HepG2 (cell line): ENCODE results near the gene TLDC2. TPM values are rescaled to one million over a fixed set of nuclear protein-coding genes. Genes with fewer than 3 reads are reported as not detected.

Experiments used
- ASH2L ChIP-seq: fragments of 300-600, 200-600 bp; sonication (generic); IDR thresholded peaks from 2 replicates; pipeline ENCODE4 v1.7.0; 2017; ENCODE audit warnings: low read depth, mild to moderate bottlenecking, moderate library complexity, mixed read lengths, low read length; ENCODE audit not compliant: insufficient read length
- SAFB2 ChIP-seq: sonication (generic); formaldehyde crosslinking; IDR thresholded peaks from 2 replicates; pipeline ENCODE4 v1.5.1; 2020; ENCODE audit warnings: missing genetic modification reagents, low read depth, mild to moderate bottlenecking, borderline replicate concordance
- SALL2 ChIP-seq: sonication (generic); formaldehyde crosslinking; IDR thresholded peaks from 2 replicates; pipeline ENCODE4 v1.8.1; 2023; ENCODE audit warnings: mild to moderate bottlenecking, missing genetic modification reagents, inconsistent platforms
- SSRP1 ChIP-seq: IDR thresholded peaks from 2 replicates; pipeline ENCODE4 v1.6.1; 2016; ENCODE audit warnings: control low read depth
- ZFP36L1 ChIP-seq: sonication (generic); formaldehyde crosslinking; IDR thresholded peaks from 2 replicates; pipeline ENCODE4 v1.8.0; 2022; ENCODE audit warnings: mild to moderate bottlenecking, missing genetic modification reagents, moderate library complexity
- ZFP90 ChIP-seq: sonication (generic); formaldehyde crosslinking; IDR thresholded peaks from 2 replicates; pipeline ENCODE4 v1.8.0; 2022; ENCODE audit warnings: missing genetic modification reagents, mild to moderate bottlenecking, inconsistent platforms, borderline replicate concordance
- ZNF317 ChIP-seq: sonication (generic); formaldehyde crosslinking; IDR thresholded peaks from 2 replicates; pipeline ENCODE4 v1.5.0; 2020; ENCODE audit warnings: mild to moderate bottlenecking, missing genetic modification reagents
- polyA plus RNA-seq, 8 experiments: library from polyadenylated mRNA; depleted of rRNA in 3 of 8; stranded (reverse) in 7 of 8; unstranded in 1 of 8; fragments of >200 nt; fragmentation: Illumina TruSeq in 4 of 8; extraction: Trizol in 4 of 8; gene quantifications; 2 replicates each; pipeline versions ENCODE4 v1.2.1 to v1.2.3, GENCODE V29; 2011 to 2016; ENCODE audit warnings: low read depth in 4 of 8, missing spikeins in 1 of 8, mixed read lengths in 1 of 8; ENCODE audit not compliant: insufficient read depth in 1 of 8
- total RNA-seq, 5 experiments: library from RNA; depleted of rRNA; stranded (reverse); fragments of >200 nt; fragmentation: Illumina TruSeq; extraction: Trizol; gene quantifications; 2 replicates each; pipeline ENCODE4 v1.2.3, GENCODE V29; 2016; ENCODE audit warnings: low read depth in 1 of 5
- TF ChIP-seq, protein P1 (sequence below), 2 experiments: sonication (generic) in 1 of 2; formaldehyde crosslinking in 1 of 2; IDR thresholded peaks; 2 replicates each; pipeline versions ENCODE4 v1.4.0 to v1.6.1; 2016 to 2020; ENCODE audit warnings: borderline replicate concordance in 1 of 2, low read depth in 1 of 2, mild to moderate bottlenecking in 1 of 2, missing genetic modification reagents in 1 of 2
- TF ChIP-seq, protein P2 (sequence below): sonication (generic); formaldehyde crosslinking; IDR thresholded peaks from 2 replicates; pipeline ENCODE4 v1.4.0; 2020; ENCODE audit warnings: missing genetic modification reagents
- TF ChIP-seq, protein P3 (sequence below): sonication (generic); formaldehyde crosslinking; IDR thresholded peaks from 2 replicates; pipeline ENCODE4 v1.4.0; 2020; ENCODE audit warnings: low read depth, mild to moderate bottlenecking, missing genetic modification reagents
- TF ChIP-seq, protein P4 (sequence below): sonication (generic); formaldehyde crosslinking; IDR thresholded peaks from 2 replicates; pipeline ENCODE4 v1.5.0; 2020; ENCODE audit warnings: missing genetic modification reagents
- TF ChIP-seq, protein P5 (sequence below): sonication (generic); formaldehyde crosslinking; IDR thresholded peaks from 2 replicates; pipeline ENCODE4 v1.4.0; 2020; ENCODE audit warnings: low read depth, missing genetic modification reagents
- TF ChIP-seq, protein P6 (sequence below): sonication (generic); formaldehyde crosslinking; IDR thresholded peaks from 2 replicates; pipeline ENCODE4 v1.5.0; 2020; ENCODE audit warnings: mild to moderate bottlenecking, low read depth, missing genetic modification reagents, borderline replicate concordance

TLDC2 gene
- total and polyA plus RNA-seq, 2 of the 13 experiments (the other 11 are each of a cell fraction or from before 2014, with no cell fraction given): 1.5 to 1.6 TPM

DNA sequence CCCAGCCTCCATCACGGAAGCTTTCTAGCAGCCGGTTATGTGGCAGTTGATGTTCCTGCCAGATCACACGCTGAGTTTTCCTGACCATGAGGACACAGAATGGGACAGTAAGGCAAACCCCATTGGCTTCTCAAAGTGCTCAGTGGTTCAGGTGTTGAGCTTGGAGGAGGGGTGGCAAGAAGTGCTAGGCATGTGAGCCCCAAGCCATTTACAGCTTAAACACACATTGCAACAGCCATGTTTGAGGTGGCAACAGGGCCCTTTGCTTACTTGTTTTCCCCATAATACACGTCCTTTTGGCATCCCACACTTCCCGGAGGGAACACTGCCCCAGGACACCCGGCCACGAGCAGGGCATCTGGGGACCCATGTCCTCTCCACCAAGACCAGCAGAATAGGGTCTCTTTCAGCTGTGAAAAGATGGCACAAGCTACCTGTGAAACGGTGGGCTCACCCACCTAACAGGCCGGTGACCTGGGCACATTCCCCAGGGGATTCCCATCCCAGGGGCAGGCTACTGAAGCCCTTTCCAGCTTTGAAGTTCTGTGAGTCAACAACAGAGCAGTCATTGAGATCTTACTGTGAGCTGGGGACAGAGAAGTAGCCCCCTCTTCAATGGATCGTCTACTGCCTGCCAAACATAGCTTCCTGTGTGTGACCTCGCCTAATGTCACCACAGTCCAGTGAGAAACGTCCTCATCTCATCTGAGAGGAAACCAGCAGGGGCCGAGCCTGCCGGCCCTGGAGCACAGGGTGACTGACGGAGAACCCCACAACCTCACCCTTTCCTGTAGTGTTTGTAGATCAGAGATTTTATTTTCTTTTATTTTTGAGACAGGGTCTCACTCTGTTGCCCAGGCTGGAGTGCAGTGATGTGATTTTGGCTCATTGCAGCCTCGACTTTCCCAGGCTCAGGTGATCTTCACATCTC is 4.0 kb upstream of the TLDC2 start (continued):
- TF ChIP-seq, protein P1, sequence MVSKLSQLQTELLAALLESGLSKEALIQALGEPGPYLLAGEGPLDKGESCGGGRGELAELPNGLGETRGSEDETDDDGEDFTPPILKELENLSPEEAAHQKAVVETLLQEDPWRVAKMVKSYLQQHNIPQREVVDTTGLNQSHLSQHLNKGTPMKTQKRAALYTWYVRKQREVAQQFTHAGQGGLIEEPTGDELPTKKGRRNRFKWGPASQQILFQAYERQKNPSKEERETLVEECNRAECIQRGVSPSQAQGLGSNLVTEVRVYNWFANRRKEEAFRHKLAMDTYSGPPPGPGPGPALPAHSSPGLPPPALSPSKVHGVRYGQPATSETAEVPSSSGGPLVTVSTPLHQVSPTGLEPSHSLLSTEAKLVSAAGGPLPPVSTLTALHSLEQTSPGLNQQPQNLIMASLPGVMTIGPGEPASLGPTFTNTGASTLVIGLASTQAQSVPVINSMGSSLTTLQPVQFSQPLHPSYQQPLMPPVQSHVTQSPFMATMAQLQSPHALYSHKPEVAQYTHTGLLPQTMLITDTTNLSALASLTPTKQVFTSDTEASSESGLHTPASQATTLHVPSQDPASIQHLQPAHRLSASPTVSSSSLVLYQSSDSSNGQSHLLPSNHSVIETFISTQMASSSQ (IDR thresholded peaks at IDR 0.05; ENCODE audit: low read depth): no peak
- TF ChIP-seq, protein P1 (CRISPR knock-in tag; IDR thresholded peaks at IDR 0.05; ENCODE audit: borderline replicate concordance): peak; percentile 56
- TF ChIP-seq, protein P2, sequence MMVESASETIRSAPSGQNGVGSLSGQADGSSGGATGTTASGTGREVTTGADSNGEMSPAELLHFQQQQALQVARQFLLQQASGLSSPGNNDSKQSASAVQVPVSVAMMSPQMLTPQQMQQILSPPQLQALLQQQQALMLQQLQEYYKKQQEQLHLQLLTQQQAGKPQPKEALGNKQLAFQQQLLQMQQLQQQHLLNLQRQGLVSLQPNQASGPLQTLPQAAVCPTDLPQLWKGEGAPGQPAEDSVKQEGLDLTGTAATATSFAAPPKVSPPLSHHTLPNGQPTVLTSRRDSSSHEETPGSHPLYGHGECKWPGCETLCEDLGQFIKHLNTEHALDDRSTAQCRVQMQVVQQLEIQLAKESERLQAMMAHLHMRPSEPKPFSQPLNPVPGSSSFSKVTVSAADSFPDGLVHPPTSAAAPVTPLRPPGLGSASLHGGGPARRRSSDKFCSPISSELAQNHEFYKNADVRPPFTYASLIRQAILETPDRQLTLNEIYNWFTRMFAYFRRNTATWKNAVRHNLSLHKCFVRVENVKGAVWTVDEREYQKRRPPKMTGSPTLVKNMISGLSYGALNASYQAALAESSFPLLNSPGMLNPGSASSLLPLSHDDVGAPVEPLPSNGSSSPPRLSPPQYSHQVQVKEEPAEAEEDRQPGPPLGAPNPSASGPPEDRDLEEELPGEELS (CRISPR knock-in tag): peak; percentile 67
- TF ChIP-seq, protein P3, sequence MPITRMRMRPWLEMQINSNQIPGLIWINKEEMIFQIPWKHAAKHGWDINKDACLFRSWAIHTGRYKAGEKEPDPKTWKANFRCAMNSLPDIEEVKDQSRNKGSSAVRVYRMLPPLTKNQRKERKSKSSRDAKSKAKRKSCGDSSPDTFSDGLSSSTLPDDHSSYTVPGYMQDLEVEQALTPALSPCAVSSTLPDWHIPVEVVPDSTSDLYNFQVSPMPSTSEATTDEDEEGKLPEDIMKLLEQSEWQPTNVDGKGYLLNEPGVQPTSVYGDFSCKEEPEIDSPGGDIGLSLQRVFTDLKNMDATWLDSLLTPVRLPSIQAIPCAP (CRISPR knock-in tag): no peak
- TF ChIP-seq SALL2 (CRISPR knock-in tag) (peak; percentile 43), SSRP1 (CRISPR knock-in tag) (peak; percentile 86; the same call in 1 of the 2 replicates), ASH2L (peak; percentile 74), ZFP36L1 (0 out of 2 replicates have a peak, but pooled peaks have one; percentile 68), ZFP90 (CRISPR knock-in tag) (no peak), SAFB2 (CRISPR knock-in tag) (peak; percentile 5; the same call in 1 of the 2 replicates), ZNF317 (CRISPR knock-in tag) (peak; percentile 13; the same call in 1 of the 2 replicates)
- TF ChIP-seq, protein P4, sequence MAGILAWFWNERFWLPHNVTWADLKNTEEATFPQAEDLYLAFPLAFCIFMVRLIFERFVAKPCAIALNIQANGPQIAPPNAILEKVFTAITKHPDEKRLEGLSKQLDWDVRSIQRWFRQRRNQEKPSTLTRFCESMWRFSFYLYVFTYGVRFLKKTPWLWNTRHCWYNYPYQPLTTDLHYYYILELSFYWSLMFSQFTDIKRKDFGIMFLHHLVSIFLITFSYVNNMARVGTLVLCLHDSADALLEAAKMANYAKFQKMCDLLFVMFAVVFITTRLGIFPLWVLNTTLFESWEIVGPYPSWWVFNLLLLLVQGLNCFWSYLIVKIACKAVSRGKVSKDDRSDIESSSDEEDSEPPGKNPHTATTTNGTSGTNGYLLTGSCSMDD (CRISPR knock-in tag): no peak
- TF ChIP-seq, protein P5, sequence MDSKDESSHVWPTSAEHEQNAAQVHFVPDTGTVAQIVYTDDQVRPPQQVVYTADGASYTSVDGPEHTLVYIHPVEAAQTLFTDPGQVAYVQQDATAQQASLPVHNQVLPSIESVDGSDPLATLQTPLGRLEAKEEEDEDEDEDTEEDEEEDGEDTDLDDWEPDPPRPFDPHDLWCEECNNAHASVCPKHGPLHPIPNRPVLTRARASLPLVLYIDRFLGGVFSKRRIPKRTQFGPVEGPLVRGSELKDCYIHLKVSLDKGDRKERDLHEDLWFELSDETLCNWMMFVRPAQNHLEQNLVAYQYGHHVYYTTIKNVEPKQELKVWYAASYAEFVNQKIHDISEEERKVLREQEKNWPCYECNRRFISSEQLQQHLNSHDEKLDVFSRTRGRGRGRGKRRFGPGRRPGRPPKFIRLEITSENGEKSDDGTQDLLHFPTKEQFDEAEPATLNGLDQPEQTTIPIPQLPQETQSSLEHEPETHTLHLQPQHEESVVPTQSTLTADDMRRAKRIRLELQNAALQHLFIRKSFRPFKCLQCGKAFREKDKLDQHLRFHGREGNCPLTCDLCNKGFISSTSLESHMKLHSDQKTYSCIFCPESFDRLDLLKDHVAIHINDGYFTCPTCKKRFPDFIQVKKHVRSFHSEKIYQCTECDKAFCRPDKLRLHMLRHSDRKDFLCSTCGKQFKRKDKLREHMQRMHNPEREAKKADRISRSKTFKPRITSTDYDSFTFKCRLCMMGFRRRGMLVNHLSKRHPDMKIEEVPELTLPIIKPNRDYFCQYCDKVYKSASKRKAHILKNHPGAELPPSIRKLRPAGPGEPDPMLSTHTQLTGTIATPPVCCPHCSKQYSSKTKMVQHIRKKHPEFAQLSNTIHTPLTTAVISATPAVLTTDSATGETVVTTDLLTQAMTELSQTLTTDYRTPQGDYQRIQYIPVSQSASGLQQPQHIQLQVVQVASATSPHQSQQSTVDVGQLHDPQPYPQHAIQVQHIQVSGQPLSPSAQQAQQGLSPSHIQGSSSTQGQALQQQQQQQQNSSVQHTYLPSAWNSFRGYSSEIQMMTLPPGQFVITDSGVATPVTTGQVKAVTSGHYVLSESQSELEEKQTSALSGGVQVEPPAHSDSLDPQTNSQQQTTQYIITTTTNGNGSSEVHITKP (CRISPR knock-in tag): peak; percentile 69; the same call in 1 of the 2 replicates
- TF ChIP-seq, protein P6, sequence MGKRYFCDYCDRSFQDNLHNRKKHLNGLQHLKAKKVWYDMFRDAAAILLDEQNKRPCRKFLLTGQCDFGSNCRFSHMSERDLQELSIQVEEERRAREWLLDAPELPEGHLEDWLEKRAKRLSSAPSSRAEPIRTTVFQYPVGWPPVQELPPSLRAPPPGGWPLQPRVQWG (CRISPR knock-in tag): no peak
